ENCODE data around the gene RBM23. TPM values are rescaled to one million over a fixed set of nuclear protein-coding genes. Genes with fewer than 3 reads are reported as not detected.

RBM23 gene
- total RNA-seq, 1 donor from 2014 or later = 52.4 TPM

DNA sequence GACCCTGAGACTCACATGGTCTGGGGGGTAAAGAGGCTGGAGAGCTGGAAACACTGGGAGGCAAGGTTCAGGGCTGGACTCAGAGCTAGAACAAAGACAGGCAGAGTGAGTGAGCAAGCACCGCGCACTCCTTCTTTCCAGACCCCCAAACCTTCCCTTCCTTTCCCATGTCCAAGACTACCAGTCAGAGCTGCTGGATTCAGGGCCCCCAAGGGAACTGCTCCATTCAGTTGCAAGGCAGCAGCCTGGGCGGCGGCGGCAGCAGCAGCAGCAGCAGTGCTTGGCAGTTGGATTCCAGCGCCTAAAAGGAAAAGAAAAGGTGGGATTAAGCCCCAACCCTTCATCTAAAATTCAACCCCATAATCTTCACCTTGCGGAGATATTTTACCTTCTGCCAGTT, 17.1 kb downstream of the RBM23 start:
- TF ChIP-seq, protein P1, sequence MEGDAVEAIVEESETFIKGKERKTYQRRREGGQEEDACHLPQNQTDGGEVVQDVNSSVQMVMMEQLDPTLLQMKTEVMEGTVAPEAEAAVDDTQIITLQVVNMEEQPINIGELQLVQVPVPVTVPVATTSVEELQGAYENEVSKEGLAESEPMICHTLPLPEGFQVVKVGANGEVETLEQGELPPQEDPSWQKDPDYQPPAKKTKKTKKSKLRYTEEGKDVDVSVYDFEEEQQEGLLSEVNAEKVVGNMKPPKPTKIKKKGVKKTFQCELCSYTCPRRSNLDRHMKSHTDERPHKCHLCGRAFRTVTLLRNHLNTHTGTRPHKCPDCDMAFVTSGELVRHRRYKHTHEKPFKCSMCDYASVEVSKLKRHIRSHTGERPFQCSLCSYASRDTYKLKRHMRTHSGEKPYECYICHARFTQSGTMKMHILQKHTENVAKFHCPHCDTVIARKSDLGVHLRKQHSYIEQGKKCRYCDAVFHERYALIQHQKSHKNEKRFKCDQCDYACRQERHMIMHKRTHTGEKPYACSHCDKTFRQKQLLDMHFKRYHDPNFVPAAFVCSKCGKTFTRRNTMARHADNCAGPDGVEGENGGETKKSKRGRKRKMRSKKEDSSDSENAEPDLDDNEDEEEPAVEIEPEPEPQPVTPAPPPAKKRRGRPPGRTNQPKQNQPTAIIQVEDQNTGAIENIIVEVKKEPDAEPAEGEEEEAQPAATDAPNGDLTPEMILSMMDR (IDR thresholded peaks at IDR 0.05; ENCODE audit: unreplicated experiment) = no peak
- Mint-ChIP-seq H3K4me3 (ENCODE audit: unreplicated experiment) (peak overlapping the region; percentile 76), H3K36me3 (ENCODE audit: low read depth, unreplicated experiment) (peaks cover 48% of the 10 kb centered on the region), H3K4me1 (ENCODE audit: unreplicated experiment) (peaks cover 11% of the 10 kb centered on the region), H3K27me3 (ENCODE audit: unreplicated experiment) (no peaks in the 10 kb centered on the region), H3K27ac (ENCODE audit: unreplicated experiment) (no peak overlapping the region), H3K9me3 (ENCODE audit: unreplicated experiment) (no peaks in the 10 kb centered on the region)
- no peak for DNase-seq (ENCODE audit: low spot score)

DNA sequence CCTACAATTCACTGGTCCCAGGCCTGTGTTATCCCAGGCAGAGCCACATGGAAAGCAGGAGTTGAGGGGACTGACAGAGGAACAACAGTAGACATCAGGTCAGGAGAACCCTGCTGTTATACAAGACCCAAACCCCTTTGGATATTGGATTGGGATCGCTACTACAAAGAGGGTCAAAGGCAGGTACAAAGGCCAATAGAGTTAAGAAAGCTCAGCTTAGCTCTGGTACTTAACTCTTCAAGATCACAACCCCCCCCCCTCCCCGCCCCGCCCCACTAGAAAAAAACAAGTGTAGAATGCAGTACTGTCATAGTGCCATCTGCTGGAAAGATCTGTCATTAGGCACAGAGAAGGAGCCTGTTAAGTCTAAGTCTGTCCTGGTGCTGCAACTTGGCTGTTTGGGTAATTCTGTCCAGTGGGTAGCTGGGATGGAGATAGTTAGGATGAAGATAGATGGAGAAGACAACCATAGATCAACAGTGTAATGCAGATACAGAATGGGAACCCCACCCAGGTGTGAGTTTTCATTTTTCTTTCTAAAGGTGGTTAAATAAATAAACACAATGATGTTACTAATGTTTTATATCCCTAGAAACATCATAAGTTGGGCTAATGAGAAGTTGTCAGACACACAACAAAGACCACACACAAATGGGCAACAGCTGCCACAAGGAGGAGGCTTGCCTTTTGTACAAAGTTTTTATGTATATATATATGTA, 18.7 kb downstream of the RBM23 start:
- Mint-ChIP-seq H3K27ac (ENCODE audit: unreplicated experiment) (no peak overlapping the region), H3K27me3 (ENCODE audit: unreplicated experiment) (no peaks in the 10 kb centered on the region), H3K4me3 (ENCODE audit: unreplicated experiment) (no peak overlapping the region), H3K36me3 (ENCODE audit: low read depth, unreplicated experiment) (peaks cover 38% of the 10 kb centered on the region), H3K4me1 (ENCODE audit: unreplicated experiment) (peaks cover 11% of the 10 kb centered on the region), H3K9me3 (ENCODE audit: unreplicated experiment) (no peaks in the 10 kb centered on the region)
- peak; percentile 36 for DNase-seq (ENCODE audit: low spot score)
- TF ChIP-seq, protein P1 (IDR thresholded peaks at IDR 0.05; ENCODE audit: unreplicated experiment) = peak; percentile 26

DNA sequence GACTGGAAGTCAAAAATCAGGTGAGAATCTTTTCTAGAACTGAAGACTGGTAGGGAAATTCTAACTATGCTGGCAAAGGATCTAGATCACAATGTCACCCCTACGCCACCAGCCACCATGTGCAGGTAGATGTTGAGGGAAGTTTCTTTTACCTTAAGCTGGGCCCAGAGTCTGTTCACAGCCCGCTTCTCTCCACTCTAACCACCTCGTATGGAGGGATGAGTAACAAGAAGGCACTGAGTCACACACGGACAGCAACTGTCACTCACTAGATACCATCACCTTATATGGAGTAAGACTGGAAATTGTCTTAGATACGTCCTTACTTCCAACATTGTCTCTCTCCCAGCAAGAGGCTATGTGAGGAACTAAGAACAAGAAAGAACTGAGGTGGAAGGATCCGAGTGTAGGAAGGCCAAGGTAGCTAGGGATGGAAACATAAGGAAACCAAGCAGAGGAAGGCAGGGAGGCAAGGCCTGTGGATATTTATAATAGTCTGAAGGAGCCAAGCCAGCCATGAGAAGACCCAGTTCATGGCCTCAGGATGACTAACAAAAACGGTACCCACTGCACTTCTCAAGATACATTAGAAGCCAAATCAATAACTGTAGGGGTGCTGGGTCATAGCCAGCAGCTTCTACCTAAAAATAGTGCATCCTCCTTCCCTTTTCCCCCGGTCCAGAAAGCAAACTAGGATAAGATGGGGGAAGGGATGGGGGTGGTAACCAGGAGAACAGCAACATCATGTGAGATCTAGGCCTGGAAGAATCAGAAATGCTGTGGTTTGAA, 20.5 kb downstream of the RBM23 start:
- TF ChIP-seq, protein P1 (IDR thresholded peaks at IDR 0.05; ENCODE audit: unreplicated experiment) = no peak
- Mint-ChIP-seq H3K27ac (ENCODE audit: unreplicated experiment) (peak overlapping the region; percentile 1), H3K36me3 (ENCODE audit: low read depth, unreplicated experiment) (peaks cover 22% of the 10 kb centered on the region), H3K27me3 (ENCODE audit: unreplicated experiment) (no peaks in the 10 kb centered on the region), H3K4me1 (ENCODE audit: unreplicated experiment) (peaks cover 11% of the 10 kb centered on the region), H3K9me3 (ENCODE audit: unreplicated experiment) (no peaks in the 10 kb centered on the region), H3K4me3 (ENCODE audit: unreplicated experiment) (peak overlapping the region; percentile 38)
- DNase-seq (ENCODE audit: low spot score) = no peak

DNA sequence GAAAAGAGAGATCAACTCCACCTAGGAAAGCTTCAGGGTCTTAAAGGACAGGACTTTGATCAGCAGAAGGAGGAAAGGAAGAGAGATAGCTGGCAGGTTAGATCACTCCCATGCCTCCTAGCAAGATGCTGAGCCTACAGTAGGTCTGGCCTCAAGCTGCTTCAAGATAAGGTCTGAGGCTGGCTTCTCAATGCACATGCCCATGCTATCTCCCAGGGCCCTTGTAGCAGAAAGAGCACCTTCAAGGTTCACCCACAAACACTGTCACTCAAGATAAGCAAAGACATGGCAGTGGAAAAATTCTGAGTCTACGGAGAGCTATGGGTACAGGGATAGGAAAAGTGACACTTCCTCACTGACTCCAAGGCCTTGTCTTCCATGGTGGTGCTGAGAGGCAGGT, 21.6 kb downstream of the RBM23 start:
- H3K27me3 Mint-ChIP-seq (ENCODE audit: unreplicated experiment) = no peaks in the 10 kb centered on the region
- no peak overlapping the region for H3K27ac Mint-ChIP-seq (ENCODE audit: unreplicated experiment)
- no peak overlapping the region for H3K4me3 Mint-ChIP-seq (ENCODE audit: unreplicated experiment)
- TF ChIP-seq, protein P1 (IDR thresholded peaks at IDR 0.05; ENCODE audit: unreplicated experiment) = no peak
- no peaks in the 10 kb centered on the region for H3K9me3 Mint-ChIP-seq (ENCODE audit: unreplicated experiment)
- peaks cover 28% of the 10 kb centered on the region for H3K36me3 Mint-ChIP-seq (ENCODE audit: low read depth, unreplicated experiment)
- peaks cover 11% of the 10 kb centered on the region for H3K4me1 Mint-ChIP-seq (ENCODE audit: unreplicated experiment)
- DNase-seq (ENCODE audit: low spot score) = no peak

DNA sequence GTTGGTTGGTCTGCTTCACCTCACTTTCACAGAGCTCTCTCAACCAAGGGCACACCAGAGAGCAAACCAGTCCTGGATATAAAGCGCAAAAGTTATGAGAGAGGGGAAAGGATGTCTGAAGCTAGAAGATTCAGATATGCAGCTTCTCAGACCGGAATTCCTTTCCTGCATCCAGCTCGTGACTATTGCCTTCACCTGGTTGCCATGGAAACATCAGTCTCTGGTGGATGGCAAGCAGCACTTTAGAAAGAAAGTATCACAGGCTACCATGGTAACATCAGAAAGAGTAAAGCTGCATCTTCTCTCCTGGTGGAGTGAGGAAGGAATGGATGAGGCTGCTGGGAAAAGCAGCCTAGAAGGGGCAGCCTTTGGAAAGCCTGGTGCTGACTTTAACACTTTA, 22.2 kb downstream of the RBM23 start:
- Mint-ChIP-seq H3K36me3 (ENCODE audit: low read depth, unreplicated experiment) (peaks cover 22% of the 10 kb centered on the region), H3K27ac (ENCODE audit: unreplicated experiment) (no peak overlapping the region), H3K4me3 (ENCODE audit: unreplicated experiment) (no peak overlapping the region), H3K27me3 (ENCODE audit: unreplicated experiment) (no peaks in the 10 kb centered on the region), H3K9me3 (ENCODE audit: unreplicated experiment) (no peaks in the 10 kb centered on the region), H3K4me1 (ENCODE audit: unreplicated experiment) (peaks cover 11% of the 10 kb centered on the region)
- DNase-seq (ENCODE audit: low spot score) = no peak
- TF ChIP-seq, protein P1 (IDR thresholded peaks at IDR 0.05; ENCODE audit: unreplicated experiment) = no peak
